Measurements from ENCODE around the gene SURF1.
A peak's percentile ranks its signal among the peaks of the same experiment; 100 is the strongest.

Gene SURF1

DNA sequence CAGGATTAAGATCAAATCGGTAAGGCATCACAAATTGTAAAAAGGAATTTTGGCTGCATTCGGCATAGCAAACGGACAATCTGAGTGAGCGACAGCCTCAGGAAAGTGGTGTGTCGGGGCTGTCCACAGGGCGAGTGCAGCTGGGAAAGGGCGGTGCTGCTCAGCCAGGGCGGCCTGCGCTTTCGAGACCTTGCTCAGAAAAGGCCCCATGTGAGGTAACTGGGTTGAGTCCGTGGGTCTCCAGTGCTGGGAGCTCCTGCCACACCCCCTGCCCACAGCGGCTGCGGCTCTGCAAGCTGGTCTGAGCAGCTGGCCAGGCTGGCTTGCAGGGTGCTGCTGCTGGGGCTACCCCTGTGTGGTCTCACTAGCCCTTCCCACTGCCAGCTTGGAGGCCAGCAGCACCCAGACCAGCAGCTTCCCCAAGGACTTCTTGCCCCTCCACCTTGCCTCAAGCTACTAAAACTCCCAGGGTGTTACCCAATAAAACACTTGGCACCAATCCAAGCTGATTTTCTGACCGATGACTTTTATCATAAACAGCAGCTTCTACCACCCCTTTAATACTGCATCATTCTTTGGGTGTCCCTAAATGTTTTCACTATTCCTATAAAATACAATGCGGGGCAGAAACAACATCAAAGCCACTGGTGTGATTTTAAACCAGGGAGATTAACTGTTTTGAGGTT lies 6.2 kb upstream of the SURF1 start:
- no peak for DNase-seq
- H3K4me1 Mint-ChIP-seq = peaks cover 27% of the 10 kb centered on the region
- H3K27me3 Mint-ChIP-seq (ENCODE audit: low read depth, poor library complexity) = no peaks in the 10 kb centered on the region
- peaks cover 46% of the 10 kb centered on the region for H3K36me3 Mint-ChIP-seq (ENCODE audit: low read depth)
- no peaks in the 10 kb centered on the region for H3K9me3 Mint-ChIP-seq
- H3K4me3 Mint-ChIP-seq = no peak overlapping the region
- TF ChIP-seq, protein P1, sequence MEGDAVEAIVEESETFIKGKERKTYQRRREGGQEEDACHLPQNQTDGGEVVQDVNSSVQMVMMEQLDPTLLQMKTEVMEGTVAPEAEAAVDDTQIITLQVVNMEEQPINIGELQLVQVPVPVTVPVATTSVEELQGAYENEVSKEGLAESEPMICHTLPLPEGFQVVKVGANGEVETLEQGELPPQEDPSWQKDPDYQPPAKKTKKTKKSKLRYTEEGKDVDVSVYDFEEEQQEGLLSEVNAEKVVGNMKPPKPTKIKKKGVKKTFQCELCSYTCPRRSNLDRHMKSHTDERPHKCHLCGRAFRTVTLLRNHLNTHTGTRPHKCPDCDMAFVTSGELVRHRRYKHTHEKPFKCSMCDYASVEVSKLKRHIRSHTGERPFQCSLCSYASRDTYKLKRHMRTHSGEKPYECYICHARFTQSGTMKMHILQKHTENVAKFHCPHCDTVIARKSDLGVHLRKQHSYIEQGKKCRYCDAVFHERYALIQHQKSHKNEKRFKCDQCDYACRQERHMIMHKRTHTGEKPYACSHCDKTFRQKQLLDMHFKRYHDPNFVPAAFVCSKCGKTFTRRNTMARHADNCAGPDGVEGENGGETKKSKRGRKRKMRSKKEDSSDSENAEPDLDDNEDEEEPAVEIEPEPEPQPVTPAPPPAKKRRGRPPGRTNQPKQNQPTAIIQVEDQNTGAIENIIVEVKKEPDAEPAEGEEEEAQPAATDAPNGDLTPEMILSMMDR (IDR thresholded peaks at IDR 0.05) = no peak
- peak overlapping the region; percentile 51 for H3K27ac Mint-ChIP-seq

DNA sequence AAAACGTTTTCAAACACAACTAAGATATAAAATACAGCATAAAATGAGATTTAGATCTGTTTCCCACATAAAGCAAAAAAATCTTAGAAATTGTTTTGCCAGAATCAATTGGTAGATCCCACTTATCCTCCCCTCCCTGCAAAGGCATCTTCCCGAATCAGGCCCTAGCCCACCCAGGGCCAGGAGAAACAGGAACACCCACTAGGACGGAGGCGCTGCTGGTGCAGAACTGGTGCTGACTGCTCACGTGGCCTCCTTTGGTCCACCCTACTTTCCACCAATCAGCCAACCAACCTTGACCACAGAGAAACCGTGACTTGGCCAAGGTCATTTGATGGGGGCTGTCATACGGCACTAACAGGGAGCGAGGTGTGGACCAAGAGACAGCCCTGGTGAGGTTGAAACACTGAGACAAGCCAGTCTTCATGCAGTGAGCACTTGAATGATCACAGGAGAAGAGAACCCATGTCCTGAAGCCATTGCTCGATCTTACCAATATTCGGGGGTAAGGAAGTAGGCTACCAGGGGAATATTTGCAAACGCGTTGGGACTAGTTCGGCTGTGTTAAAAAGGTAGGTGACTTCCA lies 5.3 kb upstream of the SURF1 start:
- H3K27ac Mint-ChIP-seq = peak overlapping the region; percentile 43
- DNase-seq = no peak
- H3K27me3 Mint-ChIP-seq (ENCODE audit: low read depth, poor library complexity) = no peaks in the 10 kb centered on the region
- peaks cover 46% of the 10 kb centered on the region for H3K36me3 Mint-ChIP-seq (ENCODE audit: low read depth)
- TF ChIP-seq, protein P1 (IDR thresholded peaks at IDR 0.05) = no peak
- H3K9me3 Mint-ChIP-seq = no peaks in the 10 kb centered on the region
- peaks cover 34% of the 10 kb centered on the region for H3K4me1 Mint-ChIP-seq
- no peak overlapping the region for H3K4me3 Mint-ChIP-seq

DNA sequence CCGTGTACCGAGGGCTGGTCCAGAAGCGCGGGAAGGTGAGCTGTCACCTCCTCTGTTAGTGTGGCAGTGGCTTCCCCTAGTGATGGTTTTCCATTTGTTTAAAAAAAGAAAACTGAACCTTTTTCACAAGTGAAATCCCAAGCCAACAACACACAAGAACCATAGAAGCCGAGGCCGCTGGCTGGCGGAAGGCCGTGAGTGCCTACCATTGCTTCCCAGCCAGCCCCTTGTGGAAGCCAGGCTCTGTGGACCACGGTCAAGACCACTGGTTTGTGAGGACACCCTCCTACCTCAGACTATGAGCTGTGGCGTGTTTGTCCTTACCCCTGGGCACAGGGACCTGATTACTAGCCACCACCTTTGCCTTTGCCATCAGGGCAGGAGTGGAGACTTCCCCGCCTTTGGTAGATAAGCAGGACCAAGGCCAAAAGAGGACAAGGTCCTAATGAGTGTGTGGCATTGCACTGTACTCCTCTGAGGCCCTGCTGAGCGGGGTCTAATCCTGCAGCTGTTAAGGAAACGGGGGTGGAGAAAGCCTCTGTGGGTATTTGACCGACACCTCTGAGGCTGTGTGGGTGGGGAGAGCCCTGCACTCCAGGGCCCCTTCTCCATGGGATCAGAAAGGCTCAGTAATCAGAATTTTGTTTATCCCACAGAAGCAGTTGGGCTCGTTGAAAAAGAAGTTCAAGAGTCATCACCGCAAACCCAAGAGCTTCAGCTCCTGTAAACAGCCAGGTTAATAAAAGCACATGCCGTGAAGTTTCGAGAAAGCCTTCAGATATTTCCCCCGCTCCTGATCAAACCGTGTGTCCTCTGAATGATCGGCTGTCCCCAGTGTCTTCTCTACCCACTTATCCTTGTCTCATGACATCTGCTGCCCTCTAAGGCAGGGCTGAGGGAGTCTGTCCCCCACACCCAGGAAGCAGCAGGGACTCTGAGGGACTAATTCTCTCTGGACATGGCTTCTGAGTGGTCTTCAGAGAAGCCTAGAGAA lies 4.4 kb upstream of the SURF1 start:
- Mint-ChIP-seq H3K4me1 (peaks cover 34% of the 10 kb centered on the region), H3K27me3 (ENCODE audit: low read depth, poor library complexity) (no peaks in the 10 kb centered on the region), H3K27ac (peak overlapping the region; percentile 86), H3K4me3 (no peak overlapping the region), H3K36me3 (ENCODE audit: low read depth) (peaks cover 41% of the 10 kb centered on the region), H3K9me3 (no peaks in the 10 kb centered on the region)
- DNase-seq = no peak
- TF ChIP-seq, protein P1 (IDR thresholded peaks at IDR 0.05) = no peak

DNA sequence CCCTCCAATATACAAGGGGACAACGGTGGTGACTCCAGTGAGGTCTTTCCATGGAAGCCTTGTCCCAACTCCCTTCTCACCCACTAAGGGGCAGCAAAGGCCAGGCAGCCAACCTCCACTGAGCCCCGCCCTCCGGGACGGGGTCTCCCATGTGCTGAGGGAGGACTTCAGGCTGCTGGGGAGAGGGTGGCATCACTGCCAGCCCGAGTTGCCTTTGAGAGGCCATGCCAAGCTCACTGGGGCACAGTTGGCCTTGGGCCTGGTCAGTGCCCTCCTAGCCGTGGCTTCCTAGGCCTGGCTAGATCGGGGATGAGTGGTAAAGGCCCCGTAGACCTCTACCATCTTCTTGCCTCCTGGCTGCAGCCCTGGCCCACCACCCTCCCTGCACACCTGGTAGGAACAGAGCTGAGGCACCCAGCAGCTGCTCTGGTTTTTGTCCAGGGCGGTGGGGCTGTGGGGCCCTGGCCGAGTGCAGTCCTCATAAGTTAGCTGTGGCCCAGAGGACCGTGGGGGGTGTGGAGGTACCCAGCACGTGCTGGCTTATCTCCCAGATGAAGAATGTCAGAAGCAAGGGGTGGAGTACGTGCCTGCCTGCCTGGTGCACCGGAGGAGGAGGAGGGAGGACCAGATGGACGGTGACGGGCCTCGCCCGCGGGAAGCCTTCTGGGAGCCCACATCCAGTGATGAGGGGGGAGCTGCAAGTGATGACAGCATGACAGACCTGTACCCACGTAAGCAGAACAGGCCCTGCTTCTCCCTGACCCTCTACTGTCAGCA lies 3.3 kb upstream of the SURF1 start:
- H3K27me3 Mint-ChIP-seq (ENCODE audit: low read depth, poor library complexity) = no peaks in the 10 kb centered on the region
- TF ChIP-seq, protein P1 (IDR thresholded peaks at IDR 0.05) = no peak
- peaks cover 34% of the 10 kb centered on the region for H3K4me1 Mint-ChIP-seq
- peaks cover 31% of the 10 kb centered on the region for H3K36me3 Mint-ChIP-seq (ENCODE audit: low read depth)
- H3K4me3 Mint-ChIP-seq = no peak overlapping the region
- H3K27ac Mint-ChIP-seq = no peak overlapping the region
- no peaks in the 10 kb centered on the region for H3K9me3 Mint-ChIP-seq
- DNase-seq = peak; percentile 42

DNA sequence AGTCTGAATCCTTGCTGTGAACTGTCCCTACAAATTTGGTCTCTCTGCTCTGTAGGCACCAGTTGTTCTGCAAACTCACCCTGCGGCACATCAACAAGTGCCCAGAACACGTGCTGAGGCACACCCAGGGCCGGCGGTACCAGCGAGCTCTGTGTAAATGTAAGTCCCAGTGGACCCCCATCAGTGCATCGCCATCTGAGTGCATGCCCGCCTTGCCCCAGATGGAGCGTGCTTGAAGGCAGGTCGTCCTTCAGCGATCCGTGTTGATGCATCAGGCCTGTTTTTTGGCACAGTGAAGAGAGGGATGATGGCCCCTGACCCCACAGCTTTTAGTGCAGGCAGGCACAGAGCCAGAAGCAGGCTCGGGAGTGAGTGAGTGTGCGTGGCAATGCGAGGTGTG lies 1.4 kb upstream of the SURF1 start:
- Mint-ChIP-seq H3K9me3 (no peaks in the 10 kb centered on the region), H3K27ac (no peak overlapping the region), H3K27me3 (ENCODE audit: low read depth, poor library complexity) (no peaks in the 10 kb centered on the region), H3K4me3 (peak overlapping the region; percentile 77), H3K4me1 (peaks cover 21% of the 10 kb centered on the region), H3K36me3 (ENCODE audit: low read depth) (peaks cover 25% of the 10 kb centered on the region)
- TF ChIP-seq, protein P1 (IDR thresholded peaks at IDR 0.05) = no peak
- no peak for DNase-seq

All from nephron progenitor cell (in vitro differentiated cells).